Bronchial epithelial cell (primary cell): ENCODE data around the gene RALGAPA1. TPM values are rescaled to one million over a fixed set of nuclear protein-coding genes. Genes with fewer than 3 reads are reported as not detected.
"Not testable (repeated sequence)": the region's sequence is repeated elsewhere in the genome, so short reads cannot be mapped to it uniquely, and the experiment has no call there.

Experiments
- DNase-seq: peaks from one replicate; pipeline ENCODE4 v3.0.0-alpha.2; 2010; ENCODE audit warnings: low read depth
- FAIRE-seq: peaks from 2 replicates; lab custom pipeline; 2011; peaks lifted over from hg19 to GRCh38; lab: Jason Lieb, UNC
- H3K27me3 ChIP-seq: 2 replicates; pipeline ENCODE4 v1.5.1; 2011; ENCODE audit warnings: low read length; ENCODE audit not compliant: control insufficient read depth, insufficient read depth
- H3K36me3 ChIP-seq: 2 replicates; pipeline ENCODE4 v1.5.1; 2011; ENCODE audit warnings: low read length; ENCODE audit not compliant: control insufficient read depth, insufficient read depth
- H3K4me3 ChIP-seq: 2 replicates; pipeline ENCODE4 v1.5.1; 2011; ENCODE audit warnings: mild to moderate bottlenecking, low read depth, low read length, control low read depth
- total RNA-seq: library from RNA; depleted of rRNA; stranded (reverse); fragments of >200 nt; gene quantifications from 2 replicates; pipeline ENCODE4 v1.2.1, GENCODE V29; 2014
- TF ChIP-seq, protein P1 (sequence below): IDR thresholded peaks from 2 replicates; pipeline ENCODE4 v1.5.1; 2011; ENCODE audit warnings: mild to moderate bottlenecking, moderate library complexity, low read length, control low read depth, inconsistent platforms; ENCODE audit not compliant: insufficient read depth, severe bottlenecking

RALGAPA1 gene
- total RNA-seq, 1 donor from 2014 or later = 28.2 TPM

DNA sequence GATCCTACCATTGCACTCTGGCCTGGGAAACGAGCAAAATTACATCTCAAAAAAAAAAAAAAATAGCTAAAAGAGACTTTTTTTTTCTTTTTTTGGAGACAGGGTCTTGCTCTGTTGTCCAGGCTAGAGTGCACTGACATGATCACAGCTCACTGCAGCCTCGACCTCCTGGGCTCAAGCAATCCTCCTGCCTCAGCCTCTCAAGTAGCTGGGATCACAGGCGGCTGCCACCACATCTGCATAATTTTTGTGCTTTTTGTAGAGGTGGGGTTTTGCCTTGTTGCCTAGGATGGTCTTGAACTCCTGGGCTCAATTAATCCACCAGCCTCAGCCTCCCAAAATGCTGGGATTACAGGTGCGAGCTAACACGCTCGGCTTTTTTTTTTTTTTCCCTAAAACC, 11.3 kb downstream of the RALGAPA1 start:
- H3K4me3 ChIP-seq = no peak overlapping the region
- H3K27me3 ChIP-seq = no peaks in the 10 kb centered on the region
- TF ChIP-seq, protein P1, sequence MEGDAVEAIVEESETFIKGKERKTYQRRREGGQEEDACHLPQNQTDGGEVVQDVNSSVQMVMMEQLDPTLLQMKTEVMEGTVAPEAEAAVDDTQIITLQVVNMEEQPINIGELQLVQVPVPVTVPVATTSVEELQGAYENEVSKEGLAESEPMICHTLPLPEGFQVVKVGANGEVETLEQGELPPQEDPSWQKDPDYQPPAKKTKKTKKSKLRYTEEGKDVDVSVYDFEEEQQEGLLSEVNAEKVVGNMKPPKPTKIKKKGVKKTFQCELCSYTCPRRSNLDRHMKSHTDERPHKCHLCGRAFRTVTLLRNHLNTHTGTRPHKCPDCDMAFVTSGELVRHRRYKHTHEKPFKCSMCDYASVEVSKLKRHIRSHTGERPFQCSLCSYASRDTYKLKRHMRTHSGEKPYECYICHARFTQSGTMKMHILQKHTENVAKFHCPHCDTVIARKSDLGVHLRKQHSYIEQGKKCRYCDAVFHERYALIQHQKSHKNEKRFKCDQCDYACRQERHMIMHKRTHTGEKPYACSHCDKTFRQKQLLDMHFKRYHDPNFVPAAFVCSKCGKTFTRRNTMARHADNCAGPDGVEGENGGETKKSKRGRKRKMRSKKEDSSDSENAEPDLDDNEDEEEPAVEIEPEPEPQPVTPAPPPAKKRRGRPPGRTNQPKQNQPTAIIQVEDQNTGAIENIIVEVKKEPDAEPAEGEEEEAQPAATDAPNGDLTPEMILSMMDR = no peak
- no peaks in the 10 kb centered on the region for H3K36me3 ChIP-seq
- FAIRE-seq (no peak), DNase-seq (no peak)

DNA sequence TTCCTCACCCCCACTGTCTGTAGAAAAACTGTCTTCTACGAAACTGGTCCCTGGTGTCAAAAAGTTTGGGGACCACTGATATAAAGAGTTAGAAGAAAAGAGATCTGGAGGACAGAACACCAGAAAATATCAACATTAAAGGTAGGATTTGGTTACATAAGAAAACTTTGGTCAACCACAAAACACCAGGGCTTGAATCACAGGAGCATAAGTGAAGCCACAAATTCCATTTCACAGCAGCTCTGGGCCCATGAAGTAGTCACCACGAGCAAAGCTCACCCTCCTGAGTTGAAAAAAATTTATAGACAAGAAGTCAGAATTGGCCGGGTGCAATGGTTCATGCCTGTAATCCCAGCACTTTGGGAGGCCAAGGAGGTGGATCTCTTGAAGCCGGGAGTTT, 19.4 kb downstream of the RALGAPA1 start:
- DNase-seq (no peak), FAIRE-seq (no peak)
- no peak overlapping the region for H3K4me3 ChIP-seq
- H3K36me3 ChIP-seq = no peaks in the 10 kb centered on the region
- TF ChIP-seq, protein P1 = no peak
- H3K27me3 ChIP-seq = no peaks in the 10 kb centered on the region

DNA sequence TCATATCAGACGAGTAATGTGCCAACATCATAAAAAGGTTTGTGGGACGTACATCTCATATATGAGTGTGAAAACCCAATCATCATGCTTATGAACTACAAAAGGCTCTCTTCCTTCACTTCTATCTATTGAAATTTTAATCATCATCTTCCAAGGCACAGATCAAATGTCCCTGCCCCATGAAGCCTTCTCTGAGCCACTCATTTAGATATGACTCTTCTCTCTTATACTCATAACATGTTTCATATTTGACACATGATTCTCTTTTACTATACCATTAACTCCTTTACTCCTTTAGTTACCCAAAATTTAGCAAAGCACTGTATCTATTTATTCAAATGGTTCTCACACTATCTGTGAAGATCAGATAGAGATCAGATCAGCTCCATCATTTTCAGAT, 22.2 kb downstream of the RALGAPA1 start:
- no peaks in the 10 kb centered on the region for H3K36me3 ChIP-seq
- H3K4me3 ChIP-seq = no peak overlapping the region
- FAIRE-seq = no peak
- no peaks in the 10 kb centered on the region for H3K27me3 ChIP-seq
- TF ChIP-seq, protein P1 = no peak
- DNase-seq = no peak

DNA sequence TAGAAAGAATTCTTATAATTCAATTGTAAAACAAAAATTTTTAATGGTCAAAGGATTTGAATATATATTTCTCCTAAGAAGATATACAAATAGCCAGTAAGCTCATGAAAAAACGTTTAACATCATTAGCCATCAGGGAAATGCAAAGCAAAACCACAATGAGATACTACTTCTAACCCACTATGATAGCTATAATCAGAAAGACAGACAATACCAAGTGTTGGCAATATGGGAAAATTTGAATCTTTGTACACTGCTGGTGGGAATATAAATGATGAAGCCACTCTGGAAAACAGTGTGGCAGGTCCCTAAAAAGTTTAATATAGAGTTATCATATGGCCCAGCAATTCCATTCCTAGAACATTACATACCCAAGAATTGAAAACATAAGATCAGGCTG, 25.4 kb downstream of the RALGAPA1 start:
- FAIRE-seq (no peak), DNase-seq (no peak)
- H3K27me3 ChIP-seq = no peaks in the 10 kb centered on the region
- TF ChIP-seq, protein P1 = no peak
- no peaks in the 10 kb centered on the region for H3K36me3 ChIP-seq
- H3K4me3 ChIP-seq = no peak overlapping the region

DNA sequence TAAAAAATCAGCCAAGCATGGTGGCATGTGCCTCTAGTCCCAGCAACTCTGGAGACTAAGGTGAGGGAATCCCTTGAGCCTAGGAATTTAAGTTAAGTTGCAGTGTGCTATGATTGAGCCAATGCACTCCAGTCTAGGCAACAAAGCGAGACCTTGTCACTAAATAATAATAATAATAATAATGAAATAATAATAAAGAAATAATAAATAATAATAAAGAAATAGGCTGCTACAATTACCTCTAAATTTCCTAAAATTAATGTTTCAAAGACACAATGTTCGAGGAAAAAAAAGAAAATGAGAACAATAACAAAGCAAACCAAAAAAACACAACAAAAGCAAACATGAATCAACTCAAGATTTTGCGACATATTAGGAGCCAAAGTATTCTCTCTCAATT, 29.7 kb downstream of the RALGAPA1 start:
- FAIRE-seq = no peak

DNA sequence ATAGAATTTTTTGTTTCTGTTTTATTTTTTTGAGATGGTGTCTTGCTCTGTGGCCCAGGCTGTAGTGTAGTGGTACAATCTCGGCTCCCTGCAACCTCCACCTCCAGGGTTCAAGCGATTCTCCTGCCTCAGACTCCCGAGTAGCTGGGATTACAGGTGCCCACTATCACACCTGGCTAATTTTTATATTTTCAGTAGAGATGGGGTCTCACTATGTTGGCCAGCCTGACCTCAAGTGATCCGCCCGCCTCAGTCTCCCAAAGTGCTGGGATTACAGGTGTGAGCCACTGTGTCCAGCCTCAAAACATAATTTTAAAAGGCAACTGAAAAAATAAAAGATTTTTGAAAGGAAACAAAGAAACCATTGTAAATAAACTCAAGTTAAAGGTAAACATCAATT, 31.5 kb downstream of the RALGAPA1 start:
- FAIRE-seq, H3K4me3 ChIP-seq, DNase-seq, H3K36me3 ChIP-seq, H3K27me3 ChIP-seq: not testable (repeated sequence)

More for the DNA sequence above, 29.7 kb downstream of the RALGAPA1 start:
- no peak for DNase-seq
- Histone ChIP-seq H3K36me3 (no peaks in the 10 kb centered on the region), H3K4me3 (no peak overlapping the region), H3K27me3 (no peaks in the 10 kb centered on the region)
- TF ChIP-seq, protein P1 = no peak
